SK-N-SH treated with all-trans-retinoic acid at 6 μM for 48 hours (cell line): Measurements from ENCODE around the gene CSF2.

ENCODE experiments used
- BACH2 ChIP-seq: fragments of 250-450 bp; sonication (Bioruptor Pico); IDR thresholded peaks from 2 replicates; pipeline ENCODE4 v1.9.0; 2021; ENCODE audit warnings: mild to moderate bottlenecking, borderline replicate concordance
- OSR1 ChIP-seq: fragments of 250-450 bp; sonication (Bioruptor Pico); IDR thresholded peaks from 2 replicates; pipeline ENCODE4 v1.8.0; 2022; ENCODE audit warnings: moderate library complexity, mild to moderate bottlenecking, inconsistent platforms
- TF ChIP-seq, protein P1 (sequence below): fragments of 250-450 bp; sonication (Bioruptor Pico); IDR thresholded peaks from 2 replicates; pipeline ENCODE4 v1.8.0; 2021; ENCODE audit warnings: low read depth, mild to moderate bottlenecking, moderate library complexity, borderline replicate concordance

DNA sequence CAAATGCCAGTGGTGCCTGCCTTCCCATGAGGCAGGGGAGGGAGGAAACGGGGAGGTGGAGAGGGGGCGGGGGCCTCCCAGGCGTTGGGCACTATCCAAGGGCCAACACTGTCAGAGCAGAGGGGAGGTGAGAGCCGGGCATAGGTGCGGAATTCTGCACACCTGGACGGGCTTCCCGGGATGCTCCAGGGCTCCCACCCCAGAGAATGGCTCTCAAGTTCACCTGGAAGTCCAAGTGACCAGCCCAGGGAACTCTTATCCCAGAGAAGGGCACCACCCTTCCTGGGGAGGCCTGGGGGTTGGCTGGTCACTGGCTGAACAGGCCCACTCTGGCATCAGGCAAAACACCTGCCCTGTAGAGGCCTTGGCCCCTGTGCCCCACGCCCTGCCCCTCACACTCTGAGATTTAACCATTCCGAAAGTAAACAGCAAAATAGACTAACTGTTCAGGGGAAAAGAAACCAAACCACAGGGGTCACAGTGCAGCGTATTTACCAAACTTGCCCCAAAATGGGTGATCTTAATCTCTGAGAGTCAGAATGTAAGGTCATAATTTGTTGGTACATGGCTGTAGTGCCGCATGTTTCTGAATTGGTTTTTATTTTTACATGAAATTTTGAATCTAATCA lies 2.7 kb downstream of the CSF2 start:
- TF ChIP-seq, protein P1, sequence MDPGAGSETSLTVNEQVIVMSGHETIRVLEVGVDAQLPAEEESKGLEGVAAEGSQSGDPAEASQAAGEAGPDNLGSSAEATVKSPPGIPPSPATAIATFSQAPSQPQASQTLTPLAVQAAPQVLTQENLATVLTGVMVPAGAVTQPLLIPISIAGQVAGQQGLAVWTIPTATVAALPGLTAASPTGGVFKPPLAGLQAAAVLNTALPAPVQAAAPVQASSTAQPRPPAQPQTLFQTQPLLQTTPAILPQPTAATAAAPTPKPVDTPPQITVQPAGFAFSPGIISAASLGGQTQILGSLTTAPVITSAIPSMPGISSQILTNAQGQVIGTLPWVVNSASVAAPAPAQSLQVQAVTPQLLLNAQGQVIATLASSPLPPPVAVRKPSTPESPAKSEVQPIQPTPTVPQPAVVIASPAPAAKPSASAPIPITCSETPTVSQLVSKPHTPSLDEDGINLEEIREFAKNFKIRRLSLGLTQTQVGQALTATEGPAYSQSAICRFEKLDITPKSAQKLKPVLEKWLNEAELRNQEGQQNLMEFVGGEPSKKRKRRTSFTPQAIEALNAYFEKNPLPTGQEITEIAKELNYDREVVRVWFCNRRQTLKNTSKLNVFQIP (CRISPR knock-in tag) = no peak
- TF ChIP-seq OSR1 (CRISPR knock-in tag) (no peak), BACH2 (no peak)
